ENCODE results near the gene PM20D2.
"Not testable (repeated sequence)": the region's sequence is repeated elsewhere in the genome, so short reads cannot be mapped to it uniquely, and the experiment has no call there.

The PM20D2 gene

GRCh38 chr6:89145956-89146717 is at the start of gene PM20D2:
TSS of gene PM20D2 (plus strand) at chr6:89146055. CDS start at chr6:89146145, 90 bp downstream.
- peak; percentile 19 to 27 for DNase-seq

GRCh38 chr6:89098461-89098860 is 47.4 kb upstream of the PM20D2 start:
- no peak for DNase-seq

GRCh38 chr6:89100114-89100513 is 45.7 kb upstream of the PM20D2 start:
- DNase-seq: no peak

- peak; percentile 36 to 81 for DNase-seq
Measured at GRCh38 chr6:89110284-89110683, 35.6 kb upstream of the PM20D2 start.

GRCh38 chr6:89111933-89112332 is 33.9 kb upstream of the PM20D2 start:
- DNase-seq: no peak

GRCh38 chr6:89116702-89117101 is 29.2 kb upstream of the PM20D2 start:
- peak in 1 of 2 donors; percentile 5 for DNase-seq

GRCh38 chr6:89117211-89118108 is 28.4 kb upstream of the PM20D2 start, which contains the start of gene SRSF12:
TSS of gene SRSF12 (minus strand) at chr6:89118071. CDS start at chr6:89117887, 184 bp downstream.
- DNase-seq: peak; percentile 41 to 47

- no peak for DNase-seq
Measured at GRCh38 chr6:89118931-89119330, 26.9 kb upstream of the PM20D2 start.

- DNase-seq: no peak
Measured at GRCh38 chr6:89120371-89120770, 25.5 kb upstream of the PM20D2 start.

- no peak for DNase-seq
Measured at GRCh38 chr6:89121934-89122333, 23.9 kb upstream of the PM20D2 start.

GRCh38 chr6:89122625-89123024 is 23.2 kb upstream of the PM20D2 start:
- DNase-seq: peak; percentile 27 to 33

GRCh38 chr6:89128256-89128671 is 17.6 kb upstream of the PM20D2 start:
- DNase-seq: not testable (repeated sequence)

GRCh38 chr6:89131599-89131998 is 14.3 kb upstream of the PM20D2 start:
- no peak for DNase-seq

GRCh38 chr6:89132057-89132456 is 13.8 kb upstream of the PM20D2 start:
- DNase-seq: peak; percentile 51 to 57

GRCh38 chr6:89133981-89134380 is 11.9 kb upstream of the PM20D2 start:
- DNase-seq: no peak

GRCh38 chr6:89134723-89135122 is 11.1 kb upstream of the PM20D2 start:
- no peak for DNase-seq

- no peak for DNase-seq
Measured at GRCh38 chr6:89138173-89138572, 7.7 kb upstream of the PM20D2 start.

GRCh38 chr6:89139509-89140346 is 6.1 kb upstream of the PM20D2 start:
- no peak for DNase-seq

- no peak for DNase-seq
Measured at GRCh38 chr6:89140347-89141156, 5.3 kb upstream of the PM20D2 start.

- DNase-seq: no peak
Measured at GRCh38 chr6:89144354-89144906, 1.4 kb upstream of the PM20D2 start.

All from inflammatory macrophage treated with lipopolysaccharide for 1 hour (primary cell).